MM.1S (cell line): ENCODE results near the gene GAGE12H.
"Not testable (repeated sequence)": the region's sequence is repeated elsewhere in the genome, so short reads cannot be mapped to it uniquely, and the experiment has no call there.

Experiments used
- CTCF ChIP-seq: fragments of 300-600 bp; sonication (generic); IDR thresholded peaks from 2 replicates; pipeline ENCODE4 v1.5.1; 2016; ENCODE audit warnings: antibody characterized with exemption, low read length, mixed read lengths
- EZH2phosphoT487 ChIP-seq: fragments of 300-600 bp; sonication (generic); IDR thresholded peaks from 2 replicates; pipeline ENCODE4 v1.6.1; 2018; ENCODE audit warnings: antibody characterized with exemption, low read length

- TF ChIP-seq CTCF, EZH2phosphoT487: not testable (repeated sequence)
Measured at GRCh38 chrX:49560542-49560941, 19.2 kb upstream of the GAGE12H start, which contains the start of gene GAGE12F.
